OCI-LY7 (cell line): ENCODE data around the gene MAPT. TPM values are rescaled to one million over a fixed set of nuclear protein-coding genes. Genes with fewer than 3 reads are reported as not detected.

ENCODE experiments used
- BruUV-seq: library from RNA; stranded (reverse); fragments of 400-500 nt; replicated peaks from 2 replicates; lab custom pipeline; 2021; lab: Mats Ljungman, UMichigan
- CTCF ChIA-PET: fragments of 300-600 bp; sonication (Branson Sonifier 250); formaldehyde crosslinking; loops from one replicate; lab custom pipeline; 2022; ENCODE audit warnings: antibody characterized with exemption; ENCODE audit not compliant: unreplicated experiment; lab: Charles Lee
- POLR2A ChIA-PET: fragments of 300-600 bp; sonication (Branson Sonifier 250); formaldehyde crosslinking; loops from one replicate; lab custom pipeline; 2022; ENCODE audit warnings: antibody characterized with exemption; lab: Charles Lee
- DNase-seq: peaks from one replicate; pipeline ENCODE4 v3.0.0-alpha.2; 2015; ENCODE audit warnings: low spot score
- H2AFZ ChIP-seq: fragments of 200-600 bp; sonication (generic), shearing (Covaris generic); 2 replicates; pipeline ENCODE4 v1.6.1; 2014; ENCODE audit warnings: mild to moderate bottlenecking, antibody characterized with exemption, low read length, moderate library complexity
- H3K27ac ChIP-seq: fragments of 200-600 bp; sonication (generic); 2 replicates; pipeline ENCODE4 v1.5.1; 2014; ENCODE audit warnings: mixed run types, low read depth, mild to moderate bottlenecking, moderate library complexity, low read length, inconsistent platforms; ENCODE audit not compliant: poor library complexity, severe bottlenecking
- H3K36me3 ChIP-seq: fragments of 200-600 bp; sonication (generic); 2 replicates; pipeline ENCODE4 v1.6.1; 2014; ENCODE audit warnings: mild to moderate bottlenecking, antibody characterized with exemption, low read length, moderate library complexity, mixed read lengths; ENCODE audit not compliant: insufficient read depth
- H3K4me1 ChIP-seq: fragments of 200-600 bp; sonication (generic); 2 replicates; pipeline ENCODE4 v1.5.1; 2014; ENCODE audit warnings: mild to moderate bottlenecking, low read length; ENCODE audit not compliant: insufficient read depth, poor library complexity, severe bottlenecking
- H3K4me2 ChIP-seq: fragments of 200-600 bp; sonication (generic); 2 replicates; pipeline ENCODE4 v1.6.1; 2014; ENCODE audit warnings: mild to moderate bottlenecking, low read length
- H3K4me3 ChIP-seq: fragments of 200-600 bp; sonication (generic); 2 replicates; pipeline ENCODE4 v1.5.1; 2014; ENCODE audit warnings: mild to moderate bottlenecking, low read depth, low read length; ENCODE audit not compliant: poor library complexity, severe bottlenecking
- H3K79me2 ChIP-seq: fragments of 200-600 bp; sonication (generic); 2 replicates; pipeline ENCODE4 v1.6.1; 2016; ENCODE audit warnings: low read depth, mild to moderate bottlenecking, low read length, moderate library complexity, mixed read lengths; ENCODE audit not compliant: insufficient read depth
- H3K9me2 ChIP-seq: fragments of 200-600 bp; sonication (generic); 2 replicates; pipeline ENCODE4 v1.6.1; 2016; ENCODE audit warnings: mild to moderate bottlenecking, low read length, mixed read lengths; ENCODE audit not compliant: insufficient read depth
- H3K9me3 ChIP-seq: fragments of 200-600 bp; sonication (generic); 2 replicates; pipeline ENCODE4 v1.6.1; 2014; ENCODE audit warnings: mild to moderate bottlenecking, mixed run types, low read length, mixed read lengths
- H4K20me1 ChIP-seq: fragments of 200-600 bp; sonication (generic); 2 replicates; pipeline ENCODE4 v1.6.1; 2014; ENCODE audit warnings: mild to moderate bottlenecking, antibody characterized with exemption, low read length, moderate library complexity, mixed read lengths; ENCODE audit not compliant: insufficient read depth
- CTCF ChIP-seq: fragments of 200-600 bp; sonication (generic); conservative IDR thresholded peaks from 2 replicates; pipeline ENCODE4 v1.5.1; 2014; ENCODE audit warnings: mild to moderate bottlenecking, antibody characterized with exemption, low read length, moderate library complexity, mixed read lengths
- EZH2phosphoT487 ChIP-seq: fragments of 200-600 bp; sonication (generic); IDR thresholded peaks from 2 replicates; pipeline ENCODE4 v1.6.1; 2018; ENCODE audit warnings: low read depth, borderline replicate concordance, mild to moderate bottlenecking, mixed run types, antibody characterized with exemption, low read length, moderate library complexity, mixed read lengths
- intact Hi-C: fragments of 100-400 bp; cut with micrococcal nuclease; formaldehyde crosslinking; loops from one replicate; pipeline ENCODE4 v1.10.0; 2022; ENCODE audit not compliant: unreplicated experiment
- total RNA-seq, 2 experiments: library from RNA; depleted of rRNA in 1 of 2; stranded (reverse); fragments of >200 nt in 1 of 2; shearing (Covaris generic) in 1 of 2; gene quantifications; 2 replicates each; pipeline ENCODE4 v1.2.3, GENCODE V29; 2014 to 2022

MAPT gene
- total RNA-seq, 2 experiments from 2014 or later, result 0.44 TPM; not detected in 1

- H3K79me2 ChIP-seq, result no peaks in the 10 kb centered on the region
- DNase-seq, result no peak
- ChIA-PET POLR2A (no interaction called here), CTCF (no interaction called here)
- TF ChIP-seq CTCF, result no peak
- no peak for TF ChIP-seq EZH2phosphoT487
- no peaks in the 10 kb centered on the region for H3K9me2 ChIP-seq
- peaks cover 39% of the 10 kb centered on the region; the same call in 1 of the 2 replicates for H3K36me3 ChIP-seq
- no peak overlapping the region for H3K4me3 ChIP-seq
- H4K20me1 ChIP-seq, result no peaks in the 10 kb centered on the region
- no peak overlapping the region for H3K27ac ChIP-seq
- no TSS peak for BruUV-seq
- no peak overlapping the region for H2AFZ ChIP-seq
- no peaks in the 10 kb centered on the region for H3K9me3 ChIP-seq
- no peak overlapping the region for H3K4me2 ChIP-seq
- peaks cover 10% of the 10 kb centered on the region for H3K4me1 ChIP-seq
- intact Hi-C loops, result no loop called here
These were observed 130.7 kb downstream of the MAPT start for GRCh38 chr17:46025060-46025459.

- H4K20me1 ChIP-seq, result no peaks in the 10 kb centered on the region
- H3K4me3 ChIP-seq, result no peak overlapping the region
- POLR2A ChIA-PET, result no interaction called here
- CTCF ChIA-PET, result no interaction called here
- intact Hi-C loops, result no loop called here
- H3K27ac ChIP-seq, result no peak overlapping the region
- TF ChIP-seq CTCF, result no peak
- TF ChIP-seq EZH2phosphoT487, result no peak
- peaks cover 10% of the 10 kb centered on the region for H3K4me1 ChIP-seq
- H3K36me3 ChIP-seq, result peaks cover 45% of the 10 kb centered on the region; the same call in 1 of the 2 replicates
- H3K4me2 ChIP-seq, result no peak overlapping the region
- H3K9me3 ChIP-seq, result no peaks in the 10 kb centered on the region
- H3K79me2 ChIP-seq, result no peaks in the 10 kb centered on the region
- H3K9me2 ChIP-seq, result no peaks in the 10 kb centered on the region
- no peak for DNase-seq
- no TSS peak for BruUV-seq
- H2AFZ ChIP-seq, result no peak overlapping the region
These were observed 131.3 kb downstream of the MAPT start for GRCh38 chr17:46025510-46026165.
